GM18508 (cell line): ENCODE results near the gene EMILIN3.

Experiments
- ATAC-seq: cut with Tn5 transposase; IDR thresholded peaks from one replicate; pipeline ENCODE4 v1.9.1; 2021; ENCODE audit warnings: moderate number of reproducible peaks; ENCODE audit not compliant: insufficient read depth, unreplicated experiment

EMILIN3 gene, protein sequence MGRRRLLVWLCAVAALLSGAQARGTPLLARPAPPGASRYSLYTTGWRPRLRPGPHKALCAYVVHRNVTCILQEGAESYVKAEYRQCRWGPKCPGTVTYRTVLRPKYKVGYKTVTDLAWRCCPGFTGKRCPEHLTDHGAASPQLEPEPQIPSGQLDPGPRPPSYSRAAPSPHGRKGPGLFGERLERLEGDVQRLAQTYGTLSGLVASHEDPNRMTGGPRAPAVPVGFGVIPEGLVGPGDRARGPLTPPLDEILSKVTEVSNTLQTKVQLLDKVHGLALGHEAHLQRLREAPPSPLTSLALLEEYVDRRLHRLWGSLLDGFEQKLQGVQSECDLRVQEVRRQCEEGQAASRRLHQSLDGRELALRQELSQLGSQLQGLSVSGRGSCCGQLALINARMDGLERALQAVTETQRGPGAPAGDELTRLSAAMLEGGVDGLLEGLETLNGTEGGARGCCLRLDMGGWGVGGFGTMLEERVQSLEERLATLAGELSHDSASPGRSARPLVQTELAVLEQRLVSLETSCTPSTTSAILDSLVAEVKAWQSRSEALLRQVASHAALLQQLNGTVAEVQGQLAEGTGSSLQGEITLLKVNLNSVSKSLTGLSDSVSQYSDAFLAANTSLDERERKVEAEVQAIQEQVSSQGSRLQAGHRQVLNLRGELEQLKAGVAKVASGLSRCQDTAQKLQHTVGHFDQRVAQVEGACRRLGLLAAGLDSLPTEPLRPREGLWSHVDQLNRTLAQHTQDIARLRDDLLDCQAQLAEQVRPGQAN

GRCh38 chr20:41366546-41367392 is at the start of gene EMILIN3:
EMILIN3 (minus strand) TSS chr20:41366818; CDS start chr20:41366634, 184 bp downstream.
- no peak for ATAC-seq

GRCh38 chr20:41415191-41415590 is 48.6 kb upstream of the EMILIN3 start:
- no peak for ATAC-seq

GRCh38 chr20:41413169-41413568 is 46.6 kb upstream of the EMILIN3 start:
- no peak for ATAC-seq

DNA sequence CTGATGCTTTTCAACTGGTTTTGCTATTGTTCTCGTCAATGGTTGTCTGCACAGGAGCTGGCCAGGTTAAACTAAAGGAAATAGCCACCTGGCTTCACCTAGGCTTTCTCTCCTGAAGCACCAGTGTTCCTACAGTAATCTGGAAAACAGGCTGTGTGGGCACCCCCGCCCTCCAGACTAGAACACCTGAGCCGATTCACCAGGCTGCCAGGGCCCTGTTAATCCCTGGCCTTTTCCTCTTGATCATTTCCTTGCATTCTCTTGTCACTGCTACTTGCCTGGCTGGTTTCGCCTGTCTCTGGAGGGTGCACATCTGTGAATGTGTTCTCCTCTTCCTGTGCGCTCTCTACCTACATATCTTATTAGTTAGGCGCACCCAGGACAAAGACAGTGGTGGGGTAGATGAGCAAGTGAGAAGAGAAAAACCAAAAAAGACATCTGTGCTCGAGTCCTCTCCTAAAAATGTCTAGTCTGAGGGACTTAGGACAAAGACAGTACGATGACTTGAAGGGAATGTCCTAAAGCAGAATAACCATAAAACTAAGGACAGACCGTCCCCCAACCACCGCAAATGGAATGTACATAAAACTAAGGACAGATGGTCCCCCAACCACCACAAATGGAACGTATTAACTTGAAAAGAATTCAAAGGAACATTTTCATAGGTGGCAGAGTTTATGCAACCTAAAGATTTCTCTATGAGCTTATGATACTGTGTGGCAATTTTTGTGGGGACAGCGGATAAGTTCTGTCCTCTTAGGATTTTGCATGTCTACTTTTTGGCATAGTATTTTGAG is 45.9 kb upstream of the EMILIN3 start:
- no peak for ATAC-seq

DNA sequence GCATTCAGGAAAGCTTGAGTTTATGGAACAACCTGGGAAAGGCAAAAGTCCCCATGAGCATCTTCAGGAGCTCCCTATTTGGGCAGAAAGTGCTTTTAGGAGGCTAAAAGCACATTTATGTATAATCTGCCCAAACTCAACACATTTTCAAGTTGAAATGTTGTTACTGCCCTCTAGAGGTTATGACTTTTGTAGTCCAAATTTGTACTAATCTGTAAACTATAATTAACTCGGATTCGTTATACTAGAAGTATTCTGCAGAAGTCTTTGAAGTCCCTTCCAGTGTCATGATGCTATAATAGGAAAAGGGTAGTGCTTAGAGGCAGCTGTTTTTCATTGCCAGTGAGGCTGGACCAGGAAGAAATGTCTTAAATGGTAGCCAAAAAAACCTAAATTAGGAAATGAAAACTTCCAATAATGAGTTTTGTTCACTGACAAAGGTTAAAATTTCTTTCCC is 44.8 kb upstream of the EMILIN3 start:
- ATAC-seq = no peak

GRCh38 chr20:41408986-41409385 is 42.4 kb upstream of the EMILIN3 start:
- no peak for ATAC-seq

DNA sequence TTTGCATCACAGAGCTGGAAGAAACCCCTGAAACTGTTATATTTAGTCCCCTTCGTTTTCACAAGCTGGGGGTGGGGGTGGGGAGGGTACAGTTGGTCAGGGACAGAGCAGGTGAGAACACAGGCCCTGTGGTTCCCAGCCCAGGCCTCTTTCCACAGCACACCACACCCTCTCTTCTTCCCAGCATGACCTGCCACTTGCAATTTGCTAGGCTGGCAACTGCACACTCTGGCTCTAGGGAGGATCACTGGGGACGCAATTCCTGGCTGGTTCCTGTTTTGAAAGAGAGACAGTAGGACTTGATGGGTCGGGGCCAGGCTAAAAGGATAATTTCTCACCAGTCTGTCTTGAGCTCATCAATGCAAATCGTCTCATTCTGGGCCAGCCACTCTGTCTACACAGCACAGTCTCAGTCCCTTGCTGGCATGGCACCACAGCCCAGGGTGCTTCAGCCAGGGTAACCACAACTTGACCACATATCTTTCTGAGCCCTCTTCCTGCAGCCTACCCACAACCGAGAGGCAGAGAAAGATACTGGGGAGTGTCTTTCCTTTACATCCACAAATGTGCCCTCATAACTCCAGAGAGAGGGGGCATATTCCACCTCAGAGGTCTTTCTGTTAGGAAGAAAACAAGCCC is 41.7 kb upstream of the EMILIN3 start:
- ATAC-seq = no peak

- no peak for ATAC-seq
Measured at GRCh38 chr20:41407607-41408006, 41.0 kb upstream of the EMILIN3 start.

- no peak for ATAC-seq
Measured at GRCh38 chr20:41406896-41407444, 40.4 kb upstream of the EMILIN3 start.

- ATAC-seq = no peak
Measured at GRCh38 chr20:41406353-41406752, 39.7 kb upstream of the EMILIN3 start.

GRCh38 chr20:41405436-41405835 is 38.8 kb upstream of the EMILIN3 start:
- ATAC-seq = no peak

DNA sequence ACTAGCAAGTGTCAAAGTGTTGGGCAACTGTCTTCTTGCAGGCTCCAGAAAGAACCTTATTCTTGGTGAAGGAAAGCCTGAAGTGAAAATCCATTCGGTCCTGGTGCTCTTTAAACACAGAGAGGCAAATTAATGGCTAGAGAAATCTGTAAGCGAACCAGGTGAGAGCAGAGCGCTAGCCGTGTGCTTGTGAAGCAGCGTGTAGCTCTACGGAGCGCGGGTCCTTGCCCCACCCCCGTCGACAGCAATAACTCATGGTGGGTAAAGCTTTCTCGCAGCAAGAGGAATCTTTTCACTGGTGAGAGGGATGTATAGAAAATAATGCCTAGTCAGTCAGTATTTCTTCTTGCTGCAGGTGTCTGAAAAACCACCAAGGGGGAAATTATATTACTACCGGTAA is 37.0 kb upstream of the EMILIN3 start:
- no peak for ATAC-seq

- no peak for ATAC-seq
Measured at GRCh38 chr20:41398408-41398807, 31.8 kb upstream of the EMILIN3 start.

- ATAC-seq = no peak
Measured at GRCh38 chr20:41395667-41396664, 29.3 kb upstream of the EMILIN3 start.

- ATAC-seq = no peak
Measured at GRCh38 chr20:41394931-41395666, 28.5 kb upstream of the EMILIN3 start.

DNA sequence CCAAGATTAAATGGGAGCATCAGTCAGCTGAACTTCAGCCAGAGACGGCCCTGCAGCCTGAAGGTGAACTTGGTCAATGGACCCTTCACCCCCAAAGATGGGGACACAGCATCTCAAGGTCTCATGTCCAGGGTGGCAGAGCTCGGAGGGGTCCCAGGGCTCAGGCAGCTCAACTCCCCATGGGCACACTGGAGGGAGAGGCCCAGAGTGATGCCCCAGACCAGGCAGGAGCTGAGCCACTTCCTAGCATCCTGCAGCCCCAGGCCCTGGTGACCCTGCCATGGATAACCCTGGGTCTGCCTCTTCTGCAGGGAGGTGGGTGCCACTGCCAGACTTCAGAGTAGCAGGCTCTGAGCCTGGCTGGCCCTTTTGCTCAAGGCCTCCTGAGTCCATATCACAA is 27.5 kb upstream of the EMILIN3 start:
- no peak for ATAC-seq

GRCh38 chr20:41393705-41394066 is 27.1 kb upstream of the EMILIN3 start:
- ATAC-seq = no peak
